Stomach smooth muscle (tissue), 2 donors: ENCODE data around the gene MESD.

Experiments used
- H3K27ac ChIP-seq: one replicate; pipeline ENCODE4 v1.7.0; 2013; ENCODE audit warnings: mild to moderate bottlenecking, low read length, inconsistent platforms
- H3K27me3 ChIP-seq, 2 donors: one replicate each; pipeline ENCODE4 v1.7.0; 2013; ENCODE audit warnings: low read length in 2 of 2; ENCODE audit not compliant: insufficient read depth in 2 of 2, control insufficient read depth in 1 of 2
- H3K36me3 ChIP-seq, 2 donors: one replicate each; pipeline ENCODE4 v1.7.0; 2013; ENCODE audit warnings: low read length in 2 of 2; ENCODE audit not compliant: control insufficient read depth in 2 of 2, insufficient read depth in 2 of 2
- H3K4me1 ChIP-seq: one replicate; pipeline ENCODE4 v1.7.0; 2013; ENCODE audit warnings: low read length; ENCODE audit not compliant: control insufficient read depth, insufficient read depth
- H3K4me3 ChIP-seq, 2 donors: one replicate each; pipeline ENCODE4 v1.7.0; 2013; ENCODE audit warnings: low read length in 2 of 2
- H3K9ac ChIP-seq, 2 donors: one replicate each; pipeline ENCODE4 v1.7.0; 2013; ENCODE audit warnings: low read length in 2 of 2, mild to moderate bottlenecking in 1 of 2
- H3K9me3 ChIP-seq, 2 donors: one replicate each; pipeline ENCODE4 v1.7.0; 2013; ENCODE audit warnings: low read length in 2 of 2; ENCODE audit not compliant: control insufficient read depth in 2 of 2
- donor health status: healthy.
- donor health status: Pancreatic carcinoma.

MESD gene

GRCh38 chr15:81001152-81002008 lies 11.8 kb upstream of the MESD start:
- Histone ChIP-seq H3K9ac (peak overlapping the region; percentile 79 to 96), H3K27me3 (no peaks in the 10 kb centered on the region), H3K36me3 (peaks cover 4 to 6% of the 10 kb centered on the region in 2 donors), H3K4me3 (peak overlapping the region; percentile 83 to 87), H3K27ac (peak overlapping the region; percentile 88), H3K4me1 (peaks cover 22% of the 10 kb centered on the region), H3K9me3 (no peaks in the 10 kb centered on the region)

GRCh38 chr15:81000624-81001151 lies 11.1 kb upstream of the MESD start, which contains the start of gene TLNRD1:
Gene TLNRD1 (plus strand): TSS chr15:81000923. CDS start chr15:81002272, 1,349 bp downstream.
- Histone ChIP-seq H3K36me3 (peaks cover 4 to 6% of the 10 kb centered on the region in 2 donors), H3K4me3 (peak within 1 kb of the TSS; percentile 83 to 87), H3K9me3 (no peaks in the 10 kb centered on the region), H3K27me3 (no peaks in the 10 kb centered on the region), H3K4me1 (peaks cover 22% of the 10 kb centered on the region), H3K9ac (peak within 1 kb of the TSS; percentile 90 to 96), H3K27ac (peak within 1 kb of the TSS; percentile 88)

GRCh38 chr15:81000144-81000623 lies 10.6 kb upstream of the MESD start:
- peaks cover 4 to 6% of the 10 kb centered on the region in 2 donors for H3K36me3 ChIP-seq
- H3K4me1 ChIP-seq: peaks cover 22% of the 10 kb centered on the region
- H3K27ac ChIP-seq: peak overlapping the region; percentile 88
- H3K27me3 ChIP-seq: no peaks in the 10 kb centered on the region
- peak overlapping the region; percentile 83 to 87 for H3K4me3 ChIP-seq
- no peaks in the 10 kb centered on the region for H3K9me3 ChIP-seq
- H3K9ac ChIP-seq: peak overlapping the region; percentile 90 to 96

GRCh38 chr15:80999623-81000036 lies 10.0 kb upstream of the MESD start:
- peaks cover 4 to 5% of the 10 kb centered on the region in 2 donors for H3K36me3 ChIP-seq
- no peaks in the 10 kb centered on the region for H3K27me3 ChIP-seq
- H3K4me1 ChIP-seq: peaks cover 22% of the 10 kb centered on the region
- peak overlapping the region; percentile 88 for H3K27ac ChIP-seq
- peak overlapping the region in 1 of 2 donors; percentile 83 for H3K4me3 ChIP-seq
- no peaks in the 10 kb centered on the region for H3K9me3 ChIP-seq
- peak overlapping the region in 1 of 2 donors; percentile 96 for H3K9ac ChIP-seq

GRCh38 chr15:80998251-80998650 lies 8.6 kb upstream of the MESD start:
- no peaks in the 10 kb centered on the region for H3K27me3 ChIP-seq

GRCh38 chr15:80997692-80998091 lies 8.1 kb upstream of the MESD start:
- Histone ChIP-seq H3K4me1 (peaks cover 18% of the 10 kb centered on the region), H3K9me3 (no peaks in the 10 kb centered on the region), H3K36me3 (peaks cover 0 to under 1% of the 10 kb centered on the region in 2 donors), H3K27me3 (no peaks in the 10 kb centered on the region), H3K27ac (no peak overlapping the region), H3K9ac (no peak overlapping the region), H3K4me3 (no peak overlapping the region)

More at GRCh38 chr15:80998251-80998650, 8.6 kb upstream of the MESD start:
- Histone ChIP-seq H3K27ac (no peak overlapping the region), H3K4me1 (peaks cover 22% of the 10 kb centered on the region), H3K9ac (no peak overlapping the region), H3K9me3 (no peaks in the 10 kb centered on the region), H3K4me3 (no peak overlapping the region), H3K36me3 (peaks cover 0 to 4% of the 10 kb centered on the region in 2 donors)

- Histone ChIP-seq H3K27me3 (no peaks in the 10 kb centered on the region), H3K36me3 (no peaks in the 10 kb centered on the region), H3K9me3 (no peaks in the 10 kb centered on the region), H3K4me1 (peaks cover 8% of the 10 kb centered on the region), H3K27ac (no peak overlapping the region), H3K4me3 (no peak overlapping the region), H3K9ac (no peak overlapping the region)
Observed at GRCh38 chr15:80996247-80996646, 6.6 kb upstream of the MESD start.

- Histone ChIP-seq H3K9me3 (no peaks in the 10 kb centered on the region), H3K27ac (no peak overlapping the region), H3K4me1 (peaks cover 14% of the 10 kb centered on the region), H3K36me3 (no peaks in the 10 kb centered on the region), H3K4me3 (no peak overlapping the region), H3K27me3 (no peaks in the 10 kb centered on the region), H3K9ac (no peak overlapping the region)
Observed at GRCh38 chr15:80992441-80992840, 2.8 kb upstream of the MESD start.

- Histone ChIP-seq H3K4me3 (no peak overlapping the region), H3K9me3 (no peaks in the 10 kb centered on the region), H3K27ac (no peak overlapping the region), H3K4me1 (peaks cover 16% of the 10 kb centered on the region), H3K36me3 (no peaks in the 10 kb centered on the region), H3K9ac (no peak overlapping the region), H3K27me3 (no peaks in the 10 kb centered on the region)
Observed at GRCh38 chr15:80992006-80992405, 2.4 kb upstream of the MESD start.

- peak overlapping the region; percentile 2 for H3K27ac ChIP-seq
- no peaks in the 10 kb centered on the region for H3K36me3 ChIP-seq
- H3K9ac ChIP-seq: no peak overlapping the region
- no peaks in the 10 kb centered on the region for H3K9me3 ChIP-seq
- no peaks in the 10 kb centered on the region for H3K27me3 ChIP-seq
- no peak overlapping the region for H3K4me3 ChIP-seq
- H3K4me1 ChIP-seq: peaks cover 19% of the 10 kb centered on the region
Observed at GRCh38 chr15:80991421-80991820, 1.8 kb upstream of the MESD start.
